GM19238 (cell line): Measurements from ENCODE around the gene APRT.

Experiments
- DNase-seq: peaks from one replicate; pipeline ENCODE4 v3.0.0; 2011; ENCODE audit warnings: low spot score; ENCODE audit not compliant: insufficient read length

Gene APRT

GRCh38 chr16:88807626-88808453 is 3.9 kb downstream of the APRT start:
- DNase-seq = no peak

DNA sequence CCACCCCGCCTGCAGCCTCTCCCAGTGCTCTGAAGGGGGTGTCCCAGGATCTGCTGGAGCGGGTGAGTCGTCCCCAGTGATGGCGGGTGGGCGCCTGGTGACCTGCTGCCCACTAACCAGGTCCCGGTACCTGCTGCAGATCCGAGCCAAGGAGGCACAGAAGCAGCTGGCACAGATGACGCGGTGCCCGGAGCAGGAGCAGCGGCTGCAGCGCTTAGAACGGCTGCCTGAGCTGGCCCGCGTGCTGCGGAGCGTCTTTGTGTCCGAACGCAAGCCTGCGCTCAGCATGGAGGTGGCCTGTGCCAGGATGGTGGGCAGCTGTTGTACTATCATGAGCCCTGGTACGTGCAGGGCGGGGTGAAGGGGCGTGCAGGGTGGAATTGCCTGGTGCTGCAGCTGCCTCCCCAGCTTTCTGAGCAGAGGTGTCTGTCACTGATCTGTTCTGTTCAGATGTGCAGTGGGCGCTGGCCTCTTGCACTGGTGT is 4.5 kb downstream of the APRT start:
- DNase-seq = no peak

DNA sequence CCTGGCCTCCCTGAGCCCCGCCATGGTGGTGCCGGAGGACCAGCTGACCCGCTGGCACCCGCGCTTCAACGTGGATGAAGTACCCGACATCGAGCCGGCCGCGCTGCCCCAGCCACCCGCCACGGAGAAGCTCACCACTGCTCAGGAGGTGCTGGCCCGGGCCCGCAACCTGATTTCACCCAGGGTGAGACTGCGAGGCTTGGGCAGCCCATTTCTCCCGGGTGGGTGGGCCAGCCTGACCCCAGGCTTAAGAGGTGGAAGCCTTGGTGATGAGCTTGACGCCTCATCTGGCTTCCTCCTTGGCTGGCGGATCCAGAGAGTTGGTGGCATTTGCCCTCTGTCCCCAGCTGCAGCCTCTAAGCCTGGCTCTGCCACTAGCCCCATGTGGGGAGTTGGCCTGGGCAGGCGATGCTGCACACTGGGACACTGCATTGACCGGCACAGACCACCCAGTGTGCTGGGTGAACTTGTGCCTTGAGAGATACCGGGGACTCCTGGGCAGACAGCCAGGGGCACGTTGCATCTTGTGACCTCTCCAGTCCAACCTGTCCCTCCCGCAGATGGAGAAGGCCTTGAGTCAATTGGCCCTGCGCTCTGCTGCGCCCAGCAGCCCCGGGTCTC is 5.1 kb downstream of the APRT start:
- DNase-seq = no peak

GRCh38 chr16:88805887-88806393 is 5.8 kb downstream of the APRT start:
- DNase-seq = no peak

DNA sequence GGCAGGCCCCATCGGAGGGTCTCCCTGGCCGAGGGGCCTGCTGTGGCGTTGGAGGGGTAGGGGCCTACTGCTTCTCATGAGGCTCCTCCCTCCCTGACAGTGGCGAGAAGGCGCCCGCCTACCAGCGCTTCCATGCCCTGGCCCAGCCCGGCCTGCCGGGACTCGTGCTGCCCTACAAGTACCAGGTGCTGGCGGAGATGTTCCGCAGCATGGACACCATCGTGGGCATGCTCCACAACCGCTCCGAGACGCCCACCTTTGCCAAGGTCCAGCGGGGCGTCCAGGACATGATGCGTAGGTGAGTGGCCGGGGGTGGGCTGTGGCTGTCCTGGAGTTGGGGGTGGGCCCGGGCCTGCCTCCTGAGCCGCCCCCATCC is 6.4 kb downstream of the APRT start:
- DNase-seq = no peak

- peak; percentile 68 for DNase-seq
Measured at GRCh38 chr16:88804552-88805339, 7.0 kb downstream of the APRT start.

DNA sequence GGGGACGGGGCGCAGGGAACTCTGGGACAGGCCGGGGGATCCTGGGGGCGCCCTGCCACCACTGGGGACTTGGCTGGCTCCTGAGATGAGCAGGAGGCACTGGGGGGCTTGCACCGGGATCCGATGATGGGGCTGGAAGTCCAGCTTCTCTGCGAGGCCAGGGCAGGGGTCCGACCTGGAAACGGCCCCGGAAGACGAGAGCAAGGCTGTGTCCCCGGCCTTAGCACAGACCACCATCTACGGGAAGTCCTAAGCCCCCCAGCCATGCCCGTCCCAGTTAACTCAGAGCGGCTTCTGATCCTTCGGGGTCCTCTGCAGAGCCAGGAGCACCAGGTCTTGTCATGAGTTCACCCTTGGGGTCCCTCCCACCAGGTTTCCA is 7.6 kb downstream of the APRT start:
- no peak for DNase-seq

- peak; percentile 99 for DNase-seq
Measured at GRCh38 chr16:88803264-88803987, 8.3 kb downstream of the APRT start, which contains the start of gene CDT1. CDT1 (plus strand) TSS chr16:88803789; CDS start chr16:88803832, 43 bp downstream.

- no peak for DNase-seq
Measured at GRCh38 chr16:88800277-88800592, 11.5 kb downstream of the APRT start.

- DNase-seq = no peak
Measured at GRCh38 chr16:88799569-88800276, 12.0 kb downstream of the APRT start.

GRCh38 chr16:88798772-88799455 is 12.8 kb downstream of the APRT start:
- no peak for DNase-seq

DNA sequence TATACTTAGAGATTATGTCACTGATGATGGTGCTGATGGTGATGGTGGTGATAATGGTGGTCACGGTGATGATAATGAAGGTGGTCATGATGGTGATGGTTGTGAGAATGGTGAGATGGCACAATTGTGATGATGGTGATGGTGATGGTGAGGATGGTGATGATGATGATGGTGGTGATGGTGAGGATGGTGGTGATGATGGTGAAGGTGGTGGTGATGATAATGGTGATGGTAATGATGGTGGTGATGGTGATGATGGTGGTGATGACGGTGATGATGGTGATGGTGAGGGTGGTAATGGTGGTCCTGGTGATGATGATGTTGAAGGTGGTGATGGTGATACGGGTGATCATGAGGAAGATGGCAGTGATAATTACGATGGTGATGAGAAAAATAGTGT is 13.7 kb downstream of the APRT start:
- no peak for DNase-seq

- DNase-seq = no peak
Measured at GRCh38 chr16:88796278-88796677, 15.4 kb downstream of the APRT start.

- no peak for DNase-seq
Measured at GRCh38 chr16:88793251-88793954, 18.3 kb downstream of the APRT start.

GRCh38 chr16:88792668-88793250 is 19.0 kb downstream of the APRT start:
- DNase-seq = no peak

DNA sequence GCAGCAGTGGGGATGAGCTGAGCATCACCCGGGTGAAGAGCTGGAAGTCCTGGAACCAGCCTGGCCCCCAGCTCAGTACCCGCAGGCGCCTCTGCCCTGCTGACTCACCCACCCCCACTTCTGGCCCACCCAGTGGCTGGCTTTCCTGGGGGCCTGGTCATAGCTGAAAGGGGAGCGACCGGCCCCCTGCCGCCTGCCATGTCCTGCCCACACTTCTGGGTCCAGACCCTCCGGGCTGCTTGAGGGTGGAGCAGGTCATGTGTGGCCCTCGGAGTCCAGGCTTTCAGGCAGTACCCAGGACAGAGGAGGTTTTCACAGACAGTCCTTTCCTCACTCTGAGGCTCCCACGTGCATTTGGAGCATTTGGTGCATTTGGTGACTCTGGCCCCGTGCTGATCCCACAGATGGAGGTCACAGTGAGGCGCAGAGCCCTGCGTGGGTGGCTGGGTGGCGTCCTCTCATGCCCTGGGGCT is 19.6 kb downstream of the APRT start:
- DNase-seq = no peak

DNA sequence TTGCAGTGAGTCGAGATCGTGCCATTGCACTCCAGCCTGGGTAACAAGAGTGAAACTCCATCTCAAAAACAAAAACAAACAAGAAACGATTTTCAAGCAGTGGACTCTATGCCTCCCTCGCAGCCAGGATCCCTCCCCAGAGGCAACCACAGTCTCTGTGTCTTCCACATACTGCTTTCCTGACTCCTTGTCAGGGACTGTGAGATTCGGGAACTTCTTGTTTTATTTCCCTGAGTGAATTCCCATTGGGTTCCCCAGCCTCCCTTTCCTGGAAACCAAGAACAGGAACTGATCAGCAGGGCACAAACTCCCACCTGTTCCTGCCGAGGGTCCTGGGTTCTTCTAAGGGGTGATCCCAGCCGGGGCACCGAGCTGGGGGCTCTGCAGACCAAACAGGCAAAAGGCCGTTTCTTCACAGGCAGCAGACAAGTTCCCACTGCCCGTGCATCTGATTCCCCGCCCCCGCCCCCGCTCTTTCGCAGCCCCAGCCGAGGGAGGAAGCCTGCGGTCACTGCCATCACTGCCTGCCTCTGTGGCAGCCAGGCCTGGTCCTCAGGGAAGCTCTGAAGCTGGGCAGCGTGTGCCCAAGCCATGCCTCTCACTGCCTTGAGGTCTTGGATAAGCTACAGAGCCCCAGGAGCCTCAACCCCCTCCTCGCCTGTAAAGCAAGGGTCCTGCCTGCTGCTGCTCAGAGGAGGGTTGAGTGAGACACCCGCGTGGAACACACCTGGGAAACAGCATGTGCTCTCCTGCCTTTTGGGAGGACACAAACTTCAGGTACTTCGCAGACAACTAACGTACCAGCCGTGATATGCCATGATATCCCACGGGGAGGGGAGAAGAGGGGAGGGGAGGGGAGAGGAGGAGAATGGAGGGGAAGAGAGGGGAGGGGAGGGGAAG is 21.2 kb downstream of the APRT start:
- DNase-seq = no peak

DNA sequence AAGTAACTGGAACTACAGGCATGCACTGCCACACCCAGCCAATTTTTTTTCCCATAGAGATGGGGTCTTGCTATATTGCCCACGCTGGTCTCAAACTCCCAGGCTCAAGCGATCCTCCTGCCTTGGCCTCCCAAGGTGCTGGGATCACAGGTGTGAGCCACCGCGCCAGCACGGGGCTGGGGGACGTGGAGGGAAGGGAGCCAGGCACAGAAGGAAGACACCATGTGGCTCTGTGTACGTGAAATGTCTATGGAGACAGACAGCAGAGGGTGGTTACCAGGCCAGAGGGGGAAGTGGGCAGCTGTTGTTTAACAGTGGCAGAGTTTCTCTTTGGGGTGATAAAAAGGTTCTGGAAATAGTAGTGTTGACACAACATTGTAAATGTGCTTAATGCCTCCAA is 22.1 kb downstream of the APRT start:
- DNase-seq = no peak
